SK-N-DZ (cell line): ENCODE measurements around the gene EXOSC7.
"Not testable (repeated sequence)": the region's sequence is repeated elsewhere in the genome, so short reads cannot be mapped to it uniquely, and the experiment has no call there.

Source experiments
- DNase-seq: peaks from one replicate; pipeline ENCODE4 v3.0.0-alpha.2; 2015; ENCODE audit warnings: low spot score

Gene EXOSC7

GRCh38 chr3:44962621-44963393 lies 13.2 kb upstream of the EXOSC7 start:
- no peak for DNase-seq

GRCh38 chr3:44963571-44964325 lies 12.3 kb upstream of the EXOSC7 start:
- no peak for DNase-seq

GRCh38 chr3:44965165-44965564 lies 10.9 kb upstream of the EXOSC7 start:
- no peak for DNase-seq

- DNase-seq = no peak
Measured at GRCh38 chr3:44966795-44967278, 9.2 kb upstream of the EXOSC7 start.

GRCh38 chr3:44968447-44968858 lies 7.6 kb upstream of the EXOSC7 start:
- DNase-seq = no peak

- no peak for DNase-seq
Measured at GRCh38 chr3:44969154-44969827, 6.8 kb upstream of the EXOSC7 start.

- no peak for DNase-seq
Measured at GRCh38 chr3:44969828-44970179, 6.2 kb upstream of the EXOSC7 start.

- DNase-seq = no peak
Measured at GRCh38 chr3:44970926-44971490, 5.0 kb upstream of the EXOSC7 start.

GRCh38 chr3:44974416-44974815 lies 1.6 kb upstream of the EXOSC7 start:
- no peak for DNase-seq

GRCh38 chr3:44981220-44981619 lies 5.2 kb downstream of the EXOSC7 start:
- no peak for DNase-seq

- DNase-seq = no peak
Measured at GRCh38 chr3:44981751-44982150, 5.7 kb downstream of the EXOSC7 start.

- DNase-seq = no peak
Measured at GRCh38 chr3:44982817-44983216, 6.8 kb downstream of the EXOSC7 start.

- no peak for DNase-seq
Measured at GRCh38 chr3:44983484-44983941, 7.5 kb downstream of the EXOSC7 start.

GRCh38 chr3:44984335-44984734 lies 8.3 kb downstream of the EXOSC7 start:
- no peak for DNase-seq

GRCh38 chr3:44986330-44986729 lies 10.3 kb downstream of the EXOSC7 start:
- DNase-seq = not testable (repeated sequence)

GRCh38 chr3:44987332-44987731 lies 11.3 kb downstream of the EXOSC7 start:
- no peak for DNase-seq

- no peak for DNase-seq
Measured at GRCh38 chr3:44988073-44988472, 12.0 kb downstream of the EXOSC7 start.

GRCh38 chr3:44989141-44989540 lies 13.1 kb downstream of the EXOSC7 start:
- no peak for DNase-seq

- no peak for DNase-seq
Measured at GRCh38 chr3:44989636-44990373, 13.8 kb downstream of the EXOSC7 start.

- DNase-seq = no peak
Measured at GRCh38 chr3:44991326-44991725, 15.3 kb downstream of the EXOSC7 start.
